GM12892 (cell line): ENCODE results near the gene TAP1.

Experiments used
- DNase-seq: peaks from one replicate; pipeline ENCODE4 v3.0.0; 2011; ENCODE audit not compliant: insufficient read length
- FAIRE-seq: peaks from 2 replicates; lab custom pipeline; 2011; peaks lifted over from hg19 to GRCh38; lab: Jason Lieb, UNC
- POLR2A ChIP-seq: IDR thresholded peaks from 2 replicates; pipeline ENCODE4 v1.6.1; 2011; ENCODE audit warnings: low read depth, low read length, control low read depth
- POLR2AphosphoS5 ChIP-seq: IDR thresholded peaks from 2 replicates; pipeline ENCODE4 v1.6.1; 2011; ENCODE audit warnings: low read depth, low read length, control low read depth
- TAF1 ChIP-seq: IDR thresholded peaks from 2 replicates; pipeline ENCODE4 v1.6.1; 2011; ENCODE audit warnings: low read depth, mild to moderate bottlenecking, control low read depth, low read length, borderline replicate concordance

Gene TAP1

GRCh38 chr6:32836873-32837272 lies 16.6 kb downstream of the TAP1 start:
- no peak for DNase-seq
- TF ChIP-seq POLR2AphosphoS5 (no peak), TAF1 (no peak), POLR2A (no peak)
- no peak for FAIRE-seq

- FAIRE-seq: no peak
- DNase-seq: no peak
- no peak for TF ChIP-seq POLR2A
- no peak for TF ChIP-seq POLR2AphosphoS5
- no peak for TF ChIP-seq TAF1
Measured at GRCh38 chr6:32835167-32835893, 18.2 kb downstream of the TAP1 start.

GRCh38 chr6:32833664-32834063 lies 19.8 kb downstream of the TAP1 start:
- DNase-seq (no peak), FAIRE-seq (no peak)
- no peak for TF ChIP-seq TAF1
- TF ChIP-seq POLR2A: no peak
- TF ChIP-seq POLR2AphosphoS5: no peak

- DNase-seq: no peak
- no peak for FAIRE-seq
- no peak; the same call in 1 of the 2 replicates for TF ChIP-seq POLR2A
- no peak for TF ChIP-seq POLR2AphosphoS5
- no peak for TF ChIP-seq TAF1
Measured at GRCh38 chr6:32832535-32832934, 21.0 kb downstream of the TAP1 start.

GRCh38 chr6:32830936-32831335 lies 22.6 kb downstream of the TAP1 start:
- no peak for FAIRE-seq
- no peak for TF ChIP-seq TAF1
- TF ChIP-seq POLR2AphosphoS5: no peak
- TF ChIP-seq POLR2A: no peak
- no peak for DNase-seq

GRCh38 chr6:32830017-32830416 lies 23.5 kb downstream of the TAP1 start:
- no peak for FAIRE-seq
- TF ChIP-seq POLR2A (no peak), TAF1 (no peak), POLR2AphosphoS5 (no peak)
- no peak for DNase-seq

- DNase-seq (no peak), FAIRE-seq (no peak)
- TF ChIP-seq TAF1: no peak
- TF ChIP-seq POLR2AphosphoS5: no peak
- 0 out of 2 replicates have a peak, but pooled peaks have one; percentile 17 for TF ChIP-seq POLR2A
Measured at GRCh38 chr6:32829495-32829894, 24.0 kb downstream of the TAP1 start.

- TF ChIP-seq POLR2A (no peak), POLR2AphosphoS5 (no peak), TAF1 (no peak)
- FAIRE-seq: no peak
- DNase-seq: no peak
Measured at GRCh38 chr6:32827025-32827424, 26.5 kb downstream of the TAP1 start.

GRCh38 chr6:32825966-32826365 lies 27.5 kb downstream of the TAP1 start:
- TF ChIP-seq POLR2AphosphoS5 (no peak), POLR2A (peak; percentile 25; the same call in 1 of the 2 replicates)
- FAIRE-seq (no peak), DNase-seq (no peak)

- TF ChIP-seq POLR2A (no peak), POLR2AphosphoS5 (no peak), TAF1 (no peak)
- DNase-seq (no peak), FAIRE-seq (no peak)
Measured at GRCh38 chr6:32819729-32820128, 33.8 kb downstream of the TAP1 start.

GRCh38 chr6:32818867-32819266 lies 34.6 kb downstream of the TAP1 start:
- DNase-seq: no peak
- no peak for FAIRE-seq
- TF ChIP-seq POLR2A: no peak
- no peak for TF ChIP-seq POLR2AphosphoS5
- TF ChIP-seq TAF1: no peak

- no peak for DNase-seq
- peak; percentile 98 for FAIRE-seq
- TF ChIP-seq TAF1 (no peak), POLR2AphosphoS5 (no peak), POLR2A (no peak)
Measured at GRCh38 chr6:32816746-32817204, 36.7 kb downstream of the TAP1 start, which contains the start of gene HLA-DOB. Gene HLA-DOB, minus strand, starts transcription at chr6:32817002. Its CDS starts 51 bp downstream, at chr6:32816951.
